ENCODE measurements around the gene ANKFN1.

GRCh38 chr17:56130631-56131030 lies 22.6 kb upstream of the ANKFN1 start:
- no peak for TF ChIP-seq CTCF (IDR thresholded peaks at IDR 0.05)
- TF ChIP-seq POLR2A (IDR thresholded peaks at IDR 0.05), result no peak
